Measurements from ENCODE around the gene ITPR2.

GRCh38 chr12:26293612-26294011, 539.4 kb downstream of the ITPR2 start:
- no peak for TF ChIP-seq POLR2A (IDR thresholded peaks at IDR 0.05; ENCODE audit: control extremely low read depth in 1 of 2, low read depth in 2 of 2, low read length in 2 of 2)
- no peak for TF ChIP-seq EZH2 (IDR thresholded peaks at IDR 0.05; ENCODE audit: low read depth, low read length, severe bottlenecking)
- no peak for TF ChIP-seq SP1 (IDR thresholded peaks at IDR 0.05; ENCODE audit: low read depth, low read length)
- no peak for TF ChIP-seq CEBPB (IDR thresholded peaks at IDR 0.05; ENCODE audit: low read depth, low read length)
- TF ChIP-seq POLR2AphosphoS5 (IDR thresholded peaks at IDR 0.05; ENCODE audit: low read depth, low read length) = no peak
- no peak for TF ChIP-seq CTCF (IDR thresholded peaks at IDR 0.05; ENCODE audit: control extremely low read depth in 1 of 3, insufficient read depth in 1 of 3, low read depth in 1 of 3, low read length in 3 of 3)
- no peak for TF ChIP-seq HDAC2 (IDR thresholded peaks at IDR 0.05; ENCODE audit: borderline replicate concordance in 1 of 2, low read depth in 2 of 2, low read length in 2 of 2)
- TF ChIP-seq YY1 (IDR thresholded peaks at IDR 0.05; ENCODE audit: low read depth, low read length) = no peak
- no peak for TF ChIP-seq CHD2 (IDR thresholded peaks at IDR 0.05; ENCODE audit: low read length)
- TF ChIP-seq RAD21 (IDR thresholded peaks at IDR 0.05 in 1 of 2, conservative IDR thresholded peaks at IDR 0.05 in 1 of 2; ENCODE audit: low read depth in 2 of 2, low read length in 2 of 2) = no peak
- TF ChIP-seq TAF1 (IDR thresholded peaks at IDR 0.05; ENCODE audit: low read depth, low read length) = no peak
- no peak for TF ChIP-seq EP300 (IDR thresholded peaks at IDR 0.05; ENCODE audit: borderline replicate concordance in 1 of 2, low read depth in 2 of 2, low read length in 2 of 2)
- no peak for TF ChIP-seq BRCA1 (IDR thresholded peaks at IDR 0.05; ENCODE audit: low read depth, low read length)
- no peak for TF ChIP-seq MAFK (IDR thresholded peaks at IDR 0.05; ENCODE audit: low read depth, low read length)
